GM18499 (cell line): ENCODE results near the gene ASIC3.

ENCODE experiments used
- ATAC-seq: cut with Tn5 transposase; IDR thresholded peaks from one replicate; pipeline ENCODE4 v1.9.1; 2021; ENCODE audit warnings: moderate number of reproducible peaks; ENCODE audit not compliant: insufficient read depth, unreplicated experiment

ASIC3 gene

GRCh38 chr7:151053751-151054150, 5.4 kb downstream of the ASIC3 start:
- no peak for ATAC-seq

- no peak for ATAC-seq
Measured at GRCh38 chr7:151056283-151056665, 7.9 kb downstream of the ASIC3 start.

GRCh38 chr7:151056666-151057505, 8.6 kb downstream of the ASIC3 start:
- no peak for ATAC-seq

- peak; percentile 11 for ATAC-seq
Measured at GRCh38 chr7:151057506-151057988, 9.2 kb downstream of the ASIC3 start, which contains the start of gene CDK5. CDK5 (minus strand) TSS chr7:151057897; CDS start chr7:151057848, 49 bp downstream.

- peak; percentile 65 for ATAC-seq
Measured at GRCh38 chr7:151057989-151058780, 9.9 kb downstream of the ASIC3 start.

GRCh38 chr7:151058781-151059366, 10.5 kb downstream of the ASIC3 start:
- no peak for ATAC-seq

- ATAC-seq, result no peak
Measured at GRCh38 chr7:151059367-151060112, 11.2 kb downstream of the ASIC3 start, which contains the start of gene SLC4A2. SLC4A2 (plus strand) TSS chr7:151059589; CDS start chr7:151061988, 2,399 bp downstream.

GRCh38 chr7:151060113-151060415, 11.7 kb downstream of the ASIC3 start:
- ATAC-seq, result no peak

GRCh38 chr7:151060416-151061212, 12.3 kb downstream of the ASIC3 start:
- ATAC-seq, result no peak

- ATAC-seq, result no peak
Measured at GRCh38 chr7:151061213-151062110, 13.1 kb downstream of the ASIC3 start.

GRCh38 chr7:151062111-151062398, 13.7 kb downstream of the ASIC3 start:
- no peak for ATAC-seq

GRCh38 chr7:151062399-151063211, 14.3 kb downstream of the ASIC3 start:
- ATAC-seq, result no peak

- no peak for ATAC-seq
Measured at GRCh38 chr7:151063212-151063561, 14.9 kb downstream of the ASIC3 start.

GRCh38 chr7:151064454-151064853, 16.1 kb downstream of the ASIC3 start:
- no peak for ATAC-seq

- ATAC-seq, result no peak
Measured at GRCh38 chr7:151064993-151065392, 16.7 kb downstream of the ASIC3 start.

GRCh38 chr7:151065516-151065915, 17.2 kb downstream of the ASIC3 start:
- no peak for ATAC-seq

- no peak for ATAC-seq
Measured at GRCh38 chr7:151066273-151066974, 18.1 kb downstream of the ASIC3 start.
